ELF-1 (cell line): ENCODE results near the gene CCR5AS.
"Not testable (repeated sequence)": the region's sequence is repeated elsewhere in the genome, so short reads cannot be mapped to it uniquely, and the experiment has no call there.

Source experiments
- DNase-seq: peaks from one replicate; pipeline ENCODE4 v3.0.0-alpha.2; 2016; ENCODE audit warnings: low read depth, low spot score

Gene CCR5AS

DNA sequence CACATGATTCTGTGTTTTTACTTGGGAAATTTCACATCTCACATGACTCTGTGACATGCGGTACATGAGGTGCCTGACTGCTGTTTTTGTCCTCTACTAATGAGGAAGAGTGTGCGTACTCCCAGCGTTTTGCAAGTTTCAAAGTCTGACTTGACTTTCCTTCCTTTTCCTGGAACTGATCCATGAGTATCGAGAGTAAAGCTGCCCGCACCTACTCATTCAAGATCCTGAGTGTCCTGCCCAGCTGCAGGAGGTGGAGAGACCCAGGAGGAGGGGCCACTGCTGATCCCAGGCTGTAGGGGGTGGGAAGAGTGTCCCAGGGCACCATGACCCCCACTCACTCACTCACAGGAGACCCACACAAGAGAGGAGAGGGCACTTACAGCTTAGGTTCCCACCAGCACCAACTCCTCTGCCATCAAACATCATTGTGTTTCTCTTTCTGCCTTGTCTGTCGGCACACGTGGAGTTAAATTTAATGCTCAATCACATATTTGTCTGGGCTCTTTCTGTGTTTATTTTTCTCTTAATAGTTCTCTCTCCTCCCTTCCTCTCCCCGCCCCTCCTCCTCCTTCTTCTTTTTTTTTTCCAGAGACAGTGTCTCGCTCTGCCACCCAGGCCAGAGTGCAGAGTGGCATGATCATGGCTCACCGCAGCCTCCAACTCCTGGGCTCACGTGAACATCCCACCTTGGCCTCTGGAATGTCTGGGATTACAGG, 1.4 kb downstream of the CCR5AS start:
- DNase-seq, result no peak

- DNase-seq, result not testable (repeated sequence)
These were observed 4.0 kb downstream of the CCR5AS start for GRCh38 chr3:46402902-46403301.

GRCh38 chr3:46401579-46401978, 5.3 kb downstream of the CCR5AS start:
- no peak for DNase-seq

GRCh38 chr3:46400846-46401245, 6.0 kb downstream of the CCR5AS start:
- DNase-seq, result no peak

GRCh38 chr3:46400000-46400734, 6.7 kb downstream of the CCR5AS start:
- no peak for DNase-seq

DNA sequence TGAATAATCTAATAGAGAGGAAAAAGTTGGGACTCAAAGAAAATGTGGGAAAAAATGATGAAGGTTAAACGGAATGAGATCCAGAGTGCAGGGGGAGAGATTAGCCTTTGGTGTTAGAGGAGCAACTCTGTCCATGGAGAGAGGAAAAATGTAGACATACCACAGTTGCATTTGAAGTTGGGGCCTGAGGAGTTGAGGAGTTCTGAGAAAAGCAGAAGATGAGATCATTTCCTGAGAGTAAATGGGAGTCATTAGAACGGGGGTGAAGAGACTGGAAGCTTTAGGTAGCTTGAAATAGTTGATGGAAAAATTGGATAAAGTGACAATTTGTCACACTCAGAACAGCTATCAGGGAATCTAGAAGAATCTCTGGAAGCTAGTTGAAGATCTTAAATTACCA, 7.3 kb downstream of the CCR5AS start:
- no peak for DNase-seq

DNA sequence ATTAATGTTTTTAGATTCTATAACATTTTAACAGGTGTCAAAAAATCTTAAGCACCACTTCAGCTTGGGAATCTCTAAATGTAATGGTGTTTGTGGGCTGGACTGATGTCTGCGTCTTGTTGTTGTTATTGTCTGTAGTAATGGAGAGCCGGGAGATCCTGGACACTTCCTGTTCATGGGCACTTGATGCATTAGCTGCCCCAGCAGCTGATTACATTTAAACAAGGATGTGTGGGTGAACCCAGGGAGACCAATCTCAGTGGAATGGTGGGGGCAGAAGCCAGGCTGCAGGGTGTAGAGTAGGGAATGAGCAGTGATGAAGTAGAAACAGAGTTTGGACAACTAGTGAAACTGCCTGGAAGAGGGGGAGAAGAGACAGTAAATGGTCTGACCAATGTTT, 7.8 kb downstream of the CCR5AS start:
- DNase-seq, result no peak

DNA sequence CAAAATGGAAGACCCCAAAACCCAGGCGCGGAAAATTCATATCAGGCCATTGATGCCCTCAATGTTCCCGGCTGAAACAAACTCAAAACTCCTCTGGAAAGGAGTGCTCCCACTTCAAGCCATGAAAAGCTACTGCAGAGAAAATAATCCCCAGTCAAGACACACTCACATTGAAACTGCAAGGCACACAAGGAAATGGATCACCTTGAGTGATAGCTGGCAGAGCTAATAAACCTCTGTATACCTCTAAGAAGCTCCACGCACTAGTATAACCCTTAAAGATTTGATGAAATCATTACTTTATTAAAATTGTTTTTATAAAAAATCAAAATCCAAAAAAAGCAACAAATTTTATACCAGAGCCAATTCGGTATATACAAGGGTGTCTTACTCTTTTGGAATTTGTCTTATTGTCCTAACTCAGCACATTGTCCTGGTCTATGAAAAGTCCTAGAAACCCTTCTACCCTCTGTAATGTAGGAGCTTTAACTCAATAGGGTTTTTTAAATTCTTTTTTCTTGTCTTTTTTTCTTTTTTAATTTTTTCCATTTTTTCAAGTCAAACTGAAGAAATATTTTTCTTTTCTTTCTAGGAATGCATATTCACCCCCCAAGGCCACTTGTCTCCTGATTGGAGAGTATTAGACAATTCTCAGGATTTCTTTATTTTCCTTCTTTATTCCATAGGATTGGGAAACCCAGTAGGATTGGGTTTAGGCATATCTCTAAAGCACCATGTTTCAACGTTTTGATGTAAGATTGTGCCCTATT, 8.5 kb downstream of the CCR5AS start:
- no peak for DNase-seq

DNA sequence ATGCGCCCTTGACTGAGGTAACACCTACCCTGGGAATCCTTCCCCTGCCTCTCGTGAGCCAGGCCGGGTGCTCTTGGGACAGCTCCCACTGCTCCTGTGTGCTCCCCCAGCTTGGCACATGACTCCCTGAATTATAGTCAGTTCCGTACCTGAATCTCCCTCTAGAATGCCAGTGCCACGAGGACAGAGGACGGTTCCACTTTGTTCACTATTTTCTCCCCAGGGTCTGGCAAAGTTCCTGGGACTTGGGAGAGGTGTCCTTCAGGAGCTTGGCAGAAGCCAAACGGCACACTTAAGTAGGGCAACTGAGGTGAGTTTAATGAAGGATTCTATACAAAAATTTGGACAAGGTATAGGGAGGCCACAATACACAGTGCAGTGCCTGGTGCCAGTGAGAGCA, 9.8 kb downstream of the CCR5AS start:
- no peak for DNase-seq

DNA sequence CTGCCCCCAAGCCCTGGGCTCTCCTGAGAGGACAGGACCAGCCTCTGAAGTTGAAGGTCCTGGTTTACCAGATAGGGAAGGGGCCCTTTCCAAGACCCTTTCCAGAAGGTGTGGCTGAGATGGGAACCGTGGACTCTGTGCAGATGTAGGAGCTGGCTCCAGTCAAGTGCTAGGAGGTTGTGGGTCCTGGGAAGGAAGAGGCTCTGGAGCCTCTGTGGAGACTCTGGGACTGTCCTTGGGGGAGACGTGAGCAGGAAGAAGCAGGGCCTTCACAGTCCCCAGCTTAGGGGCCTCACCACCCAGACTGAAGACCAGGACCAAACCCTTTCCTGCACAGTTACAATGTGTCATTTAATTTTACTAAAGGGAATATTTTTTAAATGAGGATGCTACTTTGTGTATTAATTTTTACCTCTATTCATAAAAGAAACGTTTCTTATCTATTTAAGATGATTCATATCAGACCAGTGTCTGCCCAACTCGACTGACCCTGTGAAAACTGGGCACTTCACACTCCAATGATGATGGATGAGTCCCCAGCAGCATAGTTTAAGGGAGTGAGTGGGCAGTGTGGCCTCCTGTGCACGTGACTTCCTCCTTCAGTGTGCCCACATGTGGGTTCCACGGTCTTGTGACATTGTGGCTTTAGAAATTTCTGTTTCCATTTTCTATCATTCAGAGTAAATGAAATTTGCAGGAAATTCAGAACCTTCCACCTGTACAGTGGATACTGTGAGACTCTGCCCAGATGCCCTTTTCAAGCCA, 10.9 kb downstream of the CCR5AS start:
- DNase-seq, result no peak

GRCh38 chr3:46395210-46395661, 11.6 kb downstream of the CCR5AS start:
- DNase-seq, result no peak

- peak; percentile 67 for DNase-seq
These were observed 13.1 kb downstream of the CCR5AS start for GRCh38 chr3:46393554-46394434.

DNA sequence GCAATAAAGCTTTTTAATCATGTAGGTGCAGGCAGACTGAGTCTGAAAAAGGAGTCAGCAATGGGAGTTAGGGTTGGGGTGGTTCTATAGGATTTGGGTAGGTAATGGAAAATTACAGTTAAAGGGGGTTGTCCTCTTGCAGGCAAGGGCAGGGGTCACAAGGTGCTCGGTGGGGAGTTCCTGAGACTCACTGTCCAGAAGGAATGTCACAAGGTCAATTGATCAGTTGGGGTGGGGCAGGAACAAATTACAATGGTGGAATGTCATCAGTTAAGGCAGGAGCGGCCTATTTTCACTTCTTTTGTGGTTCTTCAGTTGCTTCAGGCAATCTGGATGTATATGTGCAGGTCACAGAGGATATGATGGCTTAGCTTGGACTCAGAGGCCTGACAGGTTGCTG, 13.9 kb downstream of the CCR5AS start:
- DNase-seq, result peak; percentile 69

DNA sequence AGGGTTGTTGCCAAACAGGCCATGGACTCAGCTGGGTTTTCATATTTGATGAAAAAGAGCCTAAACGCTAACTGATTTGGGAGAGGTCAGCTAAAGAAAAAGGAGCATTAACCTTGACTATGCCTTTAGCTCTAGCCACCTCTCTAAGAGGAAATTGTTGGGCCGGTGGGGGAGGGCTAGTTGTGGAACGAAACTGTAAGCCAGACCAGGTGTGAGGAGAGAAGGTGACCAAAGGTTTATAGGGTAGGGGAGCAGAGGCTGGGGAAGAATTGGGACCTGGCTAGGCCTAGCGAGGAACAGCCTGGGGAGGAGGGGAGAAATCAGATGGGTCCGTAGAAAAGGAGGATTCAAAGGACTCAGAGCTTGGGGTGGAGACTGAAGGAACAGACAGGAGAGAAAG, 15.3 kb downstream of the CCR5AS start:
- not testable (repeated sequence) for DNase-seq

DNA sequence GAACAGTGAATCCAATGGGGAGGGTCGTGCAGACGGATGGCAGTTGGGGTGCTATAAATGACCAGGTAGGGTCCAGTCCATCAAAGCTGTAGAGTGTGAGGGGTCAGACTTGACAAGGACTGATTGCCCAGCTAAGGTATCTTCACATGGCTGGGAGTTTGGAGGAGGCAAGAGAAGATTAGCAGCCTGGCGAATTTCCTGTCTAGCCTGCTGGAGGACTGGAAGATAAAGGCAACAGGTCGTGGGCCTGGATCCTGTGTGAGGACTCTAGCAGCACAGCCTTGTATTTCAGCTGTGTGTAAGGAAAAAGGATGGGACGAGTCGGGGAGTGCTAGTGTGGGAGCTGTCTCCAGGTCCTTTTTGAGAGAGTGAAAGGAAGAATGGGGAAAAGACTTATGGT, 17.6 kb downstream of the CCR5AS start:
- no peak for DNase-seq

DNA sequence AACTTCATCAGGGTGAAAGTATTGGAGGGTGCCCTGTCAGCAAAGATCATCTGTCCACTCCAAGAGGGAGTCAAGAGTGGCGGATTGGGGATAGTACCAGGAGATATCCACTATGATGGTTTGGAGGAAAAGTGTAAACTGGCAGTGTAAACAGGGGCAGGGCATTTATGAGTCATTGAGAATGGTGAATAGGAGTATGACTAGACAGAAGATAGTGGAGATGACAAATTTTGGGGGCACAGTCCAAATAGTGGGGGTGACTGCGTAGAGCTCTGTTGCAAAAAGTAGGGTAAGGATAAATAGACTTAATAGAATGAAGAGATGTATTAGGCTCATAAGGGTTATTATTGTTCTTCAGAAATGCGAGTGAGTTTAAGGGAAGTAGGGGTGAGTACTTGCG, 18.0 kb downstream of the CCR5AS start:
- DNase-seq, result not testable (repeated sequence)

GRCh38 chr3:46386205-46386604, 20.7 kb downstream of the CCR5AS start:
- DNase-seq, result no peak

DNA sequence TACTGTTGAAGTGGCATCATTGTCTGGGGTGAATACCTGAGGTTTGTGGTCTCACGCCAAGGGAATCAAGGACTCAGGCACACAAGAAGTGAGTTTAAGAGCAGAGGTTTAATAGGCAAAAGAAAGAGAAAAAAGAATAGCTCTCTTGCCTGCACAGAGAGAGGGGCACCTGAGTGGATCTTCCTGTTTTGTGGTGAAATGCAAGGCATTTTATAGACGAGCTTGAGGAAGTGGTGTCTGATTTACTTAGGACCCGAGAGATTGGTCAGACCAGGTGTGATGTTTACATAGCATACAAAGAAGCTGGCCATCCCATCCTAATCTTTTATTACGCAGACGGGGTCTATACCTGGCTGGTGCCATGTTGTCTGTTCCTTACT, 22.9 kb downstream of the CCR5AS start:
- DNase-seq, result no peak

DNA sequence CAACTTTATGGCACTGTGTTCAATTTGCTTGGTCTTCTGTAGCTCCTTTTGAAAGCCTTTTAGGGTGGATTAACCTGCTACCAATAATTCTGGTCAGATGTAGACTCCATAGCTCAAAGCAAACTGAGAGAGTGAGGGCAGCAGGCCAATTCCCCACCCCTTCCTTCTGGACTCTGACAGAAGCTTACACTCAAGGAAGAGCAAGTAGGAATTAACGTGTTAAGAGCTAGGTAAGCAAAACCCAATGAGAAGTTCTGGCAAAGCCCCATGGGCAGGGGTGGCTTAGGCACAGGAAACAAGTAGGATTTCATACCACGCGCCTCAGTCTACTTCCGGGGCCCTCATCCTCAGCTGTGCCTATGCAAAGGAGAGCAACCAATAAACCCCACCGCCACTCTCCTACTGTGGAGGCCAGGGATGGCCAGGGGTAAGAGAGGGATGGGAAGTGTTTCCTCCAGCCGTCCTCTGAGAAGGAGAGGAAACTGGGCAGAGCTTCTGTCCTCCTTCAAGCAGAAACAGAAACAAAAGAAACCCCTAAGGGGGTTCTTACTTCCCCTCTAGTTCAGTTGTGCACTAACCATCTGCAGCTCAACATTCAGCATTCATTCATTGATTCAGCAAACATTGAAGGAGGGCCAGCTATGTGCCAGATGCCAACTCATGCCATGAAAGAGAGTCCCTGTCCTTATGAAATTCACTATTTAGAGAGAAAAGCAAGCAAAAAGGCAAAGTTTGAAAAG, 23.5 kb downstream of the CCR5AS start:
- DNase-seq, result no peak

- no peak for DNase-seq
These were observed 25.2 kb downstream of the CCR5AS start for GRCh38 chr3:46381625-46382024.
